ENCODE data around the gene EARS2.
"Not testable (repeated sequence)": the region's sequence is repeated elsewhere in the genome, so short reads cannot be mapped to it uniquely, and the experiment has no call there.

EARS2 gene

DNA sequence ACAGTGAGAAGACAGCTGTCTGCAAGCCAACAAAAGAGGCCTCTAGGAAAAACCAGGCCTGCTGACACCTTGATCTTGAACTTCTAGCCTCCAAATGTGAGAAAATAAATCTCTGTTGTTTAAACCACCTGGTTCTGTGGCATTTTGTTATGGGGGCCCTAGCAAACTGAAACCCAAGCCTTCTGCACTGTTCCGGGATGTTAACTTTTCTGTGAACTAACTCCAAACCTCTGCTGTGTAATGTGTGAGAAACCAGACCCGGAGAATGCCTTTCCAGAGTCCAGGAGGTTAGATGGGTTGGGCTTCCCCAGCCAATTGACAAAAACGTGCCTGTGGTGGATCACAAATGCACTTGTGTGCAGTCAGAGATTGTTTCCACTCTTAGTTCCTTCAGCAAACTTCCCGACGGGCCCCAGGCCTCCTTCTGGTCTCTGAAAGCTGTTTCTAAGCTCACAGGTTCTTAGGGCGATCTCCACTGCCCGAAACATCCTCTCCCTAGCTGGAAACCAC, 33.2 kb downstream of the EARS2 start:
- no peak for DNase-seq

GRCh38 chr16:23523321-23523720, 33.8 kb downstream of the EARS2 start:
- DNase-seq, result no peak

DNA sequence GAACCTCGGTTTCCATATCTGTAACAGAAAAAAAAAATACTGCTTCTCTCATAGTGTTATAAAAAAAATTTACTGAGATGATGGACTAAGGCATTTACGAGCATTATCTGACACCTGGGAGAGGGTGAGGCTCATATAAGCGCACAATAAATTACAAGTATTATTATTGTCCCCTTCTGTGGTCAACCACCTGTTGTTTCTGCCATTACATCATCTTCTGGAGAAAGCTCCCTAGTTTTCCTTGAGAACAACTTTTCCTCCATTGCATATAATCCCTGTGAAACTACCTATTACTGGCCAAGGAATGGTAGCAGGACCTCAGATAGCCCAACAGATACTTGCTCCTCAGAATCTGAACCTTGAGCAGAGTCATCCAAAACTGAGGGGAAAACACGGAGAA, 35.2 kb downstream of the EARS2 start:
- no peak for DNase-seq

GRCh38 chr16:23521037-23521743, 36.0 kb downstream of the EARS2 start:
- no peak for DNase-seq

GRCh38 chr16:23520500-23520899, 36.6 kb downstream of the EARS2 start:
- no peak for DNase-seq

GRCh38 chr16:23519282-23519681, 37.9 kb downstream of the EARS2 start:
- no peak for DNase-seq

DNA sequence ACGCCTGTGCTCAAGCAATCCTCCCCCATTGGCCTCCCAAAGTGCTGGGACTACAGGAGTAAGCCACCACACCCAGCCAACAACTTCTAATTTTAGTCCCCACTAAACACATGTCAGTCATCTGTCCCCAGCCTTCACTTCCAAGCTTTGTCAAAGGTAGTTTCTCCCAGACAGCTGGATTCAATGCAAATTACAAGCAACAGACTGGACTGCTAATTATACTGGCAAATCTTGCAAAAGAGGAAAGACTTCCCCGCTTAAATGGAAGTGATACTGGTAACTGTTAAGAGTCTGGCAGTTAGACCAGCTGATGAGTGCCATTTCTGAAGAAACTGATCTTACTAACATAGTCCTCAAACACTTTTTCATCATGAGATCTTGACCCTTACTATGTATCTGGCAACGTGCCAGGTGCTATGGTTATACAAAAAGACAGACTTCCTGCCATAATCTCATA, 38.7 kb downstream of the EARS2 start:
- DNase-seq, result no peak

GRCh38 chr16:23516366-23517137, 40.6 kb downstream of the EARS2 start:
- no peak for DNase-seq

GRCh38 chr16:23515881-23516280, 41.3 kb downstream of the EARS2 start:
- DNase-seq, result no peak

DNA sequence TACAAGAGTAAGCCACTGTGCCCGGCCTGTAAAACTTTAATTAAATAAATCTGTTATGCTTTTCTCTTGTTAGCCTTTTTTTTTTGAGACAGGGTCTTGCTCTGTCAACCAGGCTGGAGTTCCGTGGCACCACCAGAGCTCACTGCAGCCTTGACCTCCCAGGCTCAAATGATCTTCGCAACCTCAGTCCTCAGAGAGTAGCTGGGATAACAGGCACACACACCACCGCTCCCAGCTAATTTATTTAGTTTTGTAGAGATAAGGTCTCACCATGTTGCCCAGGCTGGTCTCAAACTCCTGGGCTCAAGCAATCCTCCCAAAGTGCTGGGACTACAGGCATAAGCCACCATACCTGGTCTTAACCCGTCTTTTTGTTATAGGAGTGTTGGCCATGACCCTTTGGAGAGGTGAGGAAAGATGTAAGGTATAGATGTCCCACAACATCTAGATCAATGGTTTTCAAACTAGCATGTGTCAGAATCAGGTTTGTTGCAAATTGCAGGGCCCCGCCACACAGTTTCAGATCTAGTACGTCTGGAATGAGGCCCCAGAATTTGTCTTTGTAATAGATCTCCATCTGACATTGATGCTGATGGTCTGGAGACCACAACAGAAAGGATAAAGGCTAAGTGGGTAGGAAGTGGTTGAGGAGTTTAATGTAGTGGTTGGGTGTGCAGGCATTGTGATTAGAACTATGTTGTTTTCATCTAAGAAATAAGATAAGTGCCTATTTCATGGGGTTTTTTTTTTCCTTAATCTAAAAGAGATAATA, 42.6 kb downstream of the EARS2 start:
- peak; percentile 25 to 30 for DNase-seq

GRCh38 chr16:23512168-23512695, 44.9 kb downstream of the EARS2 start:
- no peak for DNase-seq

GRCh38 chr16:23511731-23512130, 45.4 kb downstream of the EARS2 start:
- DNase-seq, result no peak

DNA sequence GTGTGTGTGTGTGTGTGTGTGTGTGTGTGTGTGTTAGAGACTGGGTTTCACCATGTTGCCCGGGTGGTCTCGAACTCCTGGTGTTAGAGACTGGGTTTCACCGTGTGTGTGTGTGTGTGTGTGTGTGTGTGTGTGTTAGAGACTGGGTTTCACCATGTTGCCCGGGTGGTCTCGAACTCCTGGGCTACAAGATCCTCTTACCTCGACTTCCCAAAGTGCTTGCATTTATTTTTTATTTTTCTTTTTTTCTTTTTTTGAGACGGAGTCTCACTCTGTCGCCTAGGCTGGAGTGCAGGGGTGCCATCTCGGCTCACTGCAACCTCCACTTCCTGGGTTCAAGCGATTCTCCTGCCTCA, 46.3 kb downstream of the EARS2 start:
- not testable (repeated sequence) for DNase-seq

GRCh38 chr16:23510164-23510914, 46.8 kb downstream of the EARS2 start, which contains the start of gene GGA2:
Gene GGA2, minus strand, starts transcription at chr16:23510494. Its CDS starts 83 bp downstream, at chr16:23510411.
- peak; percentile 82 to 84 for DNase-seq

- DNase-seq, result peak; percentile 29 to 34
Observed at GRCh38 chr16:23509782-23510163, 47.4 kb downstream of the EARS2 start.

DNA sequence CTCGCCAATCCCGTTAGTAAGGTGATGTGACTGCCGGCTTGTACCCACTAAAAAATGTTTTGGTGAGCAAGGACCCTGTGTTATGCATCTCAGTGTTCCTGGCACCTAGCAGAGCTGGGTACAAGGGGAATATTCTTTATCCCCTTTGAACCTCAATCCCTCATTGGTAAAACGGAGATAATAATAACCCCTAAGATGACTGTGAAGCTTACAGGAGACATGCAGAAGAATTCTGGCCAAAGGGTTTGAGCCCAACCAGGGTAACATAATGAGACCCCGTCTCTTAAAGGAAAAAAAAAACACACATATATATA, 47.8 kb downstream of the EARS2 start:
- no peak for DNase-seq

DNA sequence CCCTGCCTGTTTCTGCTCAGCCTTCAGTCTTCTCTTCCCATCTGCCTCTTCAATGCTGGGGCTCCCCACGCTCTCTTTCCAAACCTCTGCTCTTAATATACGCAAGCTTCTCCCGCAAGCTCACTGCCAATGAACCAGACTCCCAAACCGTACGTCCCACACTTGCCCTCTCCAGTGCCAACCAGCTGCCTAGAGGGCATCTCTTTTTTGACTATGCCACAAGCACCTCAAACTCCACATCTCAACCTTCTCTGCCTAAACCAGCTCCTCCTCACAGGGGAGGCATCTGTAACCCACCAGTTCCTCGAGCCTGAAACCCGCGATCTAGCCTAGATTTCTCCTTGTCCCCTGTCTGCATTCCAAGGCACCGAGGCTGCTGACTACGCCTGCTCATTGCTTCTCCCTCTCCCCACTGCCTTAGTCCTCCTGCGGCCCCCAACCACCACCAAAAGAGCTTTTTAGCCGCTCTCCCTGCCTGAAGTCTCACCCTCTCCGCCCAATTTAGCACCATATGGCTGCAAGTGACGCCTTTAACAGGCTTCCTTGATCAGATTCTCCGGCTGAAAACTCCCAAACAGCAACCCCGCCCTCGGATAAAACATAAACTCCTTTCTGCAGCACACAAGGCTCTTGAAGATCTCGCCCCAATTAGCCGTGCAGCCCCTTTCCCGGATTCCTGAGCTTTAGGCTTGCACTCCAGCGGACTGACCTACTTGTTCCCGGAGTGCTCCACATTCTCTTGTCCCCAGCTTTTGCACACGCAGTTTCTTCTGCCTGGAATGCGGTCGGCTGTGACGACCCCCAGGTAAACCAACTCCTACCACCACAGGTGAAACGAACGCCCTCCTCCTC, 48.3 kb downstream of the EARS2 start:
- no peak for DNase-seq

- no peak for DNase-seq
Observed at GRCh38 chr16:23506606-23506994, 50.5 kb downstream of the EARS2 start.

DNA sequence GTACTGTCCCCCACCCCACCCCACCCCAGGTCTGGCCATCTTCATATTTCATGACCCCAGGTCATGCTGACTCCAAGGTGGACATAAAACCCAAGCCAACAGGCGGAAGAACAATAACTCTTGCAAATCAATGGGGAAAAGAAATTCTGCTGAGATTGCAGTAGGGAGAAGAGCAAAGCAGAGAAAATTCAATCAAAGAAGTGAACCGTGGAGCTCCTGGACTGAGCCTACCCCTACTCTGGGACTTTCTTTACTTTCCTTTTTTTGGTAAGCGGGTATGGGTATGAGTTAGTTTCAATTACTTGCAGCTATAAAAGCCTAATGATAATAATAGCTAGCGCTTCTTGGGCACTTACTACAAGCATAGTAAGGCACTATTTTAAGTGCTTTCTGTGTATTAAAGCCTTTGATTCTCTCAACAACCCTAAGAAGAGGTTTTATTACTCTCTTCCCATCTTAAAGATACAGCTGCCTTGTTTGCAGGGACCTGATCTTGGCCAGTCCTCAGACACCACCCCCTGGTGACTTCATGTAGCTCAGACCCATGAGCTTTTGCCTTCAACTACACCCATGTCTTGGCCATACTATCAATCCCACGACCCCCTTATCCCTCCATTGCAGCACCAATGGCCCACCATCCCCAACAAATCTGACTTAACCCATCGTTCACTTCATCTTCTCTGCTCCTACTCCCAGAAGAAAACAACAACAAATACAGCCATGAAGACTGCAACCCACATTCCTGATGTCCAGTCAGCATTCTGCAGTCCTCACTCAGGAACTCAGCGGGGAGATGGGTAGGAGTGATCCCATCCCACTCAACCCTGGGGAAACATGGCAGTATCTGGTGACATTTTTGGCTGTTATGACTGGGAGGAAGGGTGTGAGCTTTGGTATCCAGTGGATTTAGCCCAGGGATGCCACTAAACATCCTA, 51.2 kb downstream of the EARS2 start:
- no peak for DNase-seq

GRCh38 chr16:23505180-23505665, 51.9 kb downstream of the EARS2 start:
- no peak for DNase-seq

Measured in stimulated activated CD4-positive, alpha-beta T cell treated with anti-CD3 and anti-CD28 coated beads, Interleukin-2, amount 100 ng/mL, for 24 hours (primary cell).